Iris pigment epithelial cell (primary cell): Measurements from ENCODE around the gene MTA1.

Experiments
- DNase-seq: peaks from one replicate; pipeline ENCODE4 v3.0.0-alpha.2; 2011; ENCODE audit warnings: low read depth

MTA1 gene

GRCh38 chr14:105419195-105420091 is at the start of gene MTA1:
Gene MTA1 (plus strand): TSS chr14:105419827. CDS start chr14:105420036, 209 bp downstream.
- DNase-seq, result no peak

- DNase-seq, result no peak
These were observed 45.2 kb upstream of the MTA1 start for GRCh38 chr14:105374389-105374788.

- peak; percentile 32 for DNase-seq
These were observed 44.0 kb upstream of the MTA1 start for GRCh38 chr14:105375635-105376057.

GRCh38 chr14:105376521-105377440 is 42.8 kb upstream of the MTA1 start:
- no peak for DNase-seq

- no peak for DNase-seq
These were observed 42.0 kb upstream of the MTA1 start for GRCh38 chr14:105377555-105378182.

- no peak for DNase-seq
These were observed 41.4 kb upstream of the MTA1 start for GRCh38 chr14:105378199-105378598.

GRCh38 chr14:105378873-105379685 is 40.5 kb upstream of the MTA1 start:
- DNase-seq, result no peak

GRCh38 chr14:105379946-105380345 is 39.7 kb upstream of the MTA1 start:
- DNase-seq, result no peak

GRCh38 chr14:105380756-105381155 is 38.9 kb upstream of the MTA1 start:
- DNase-seq, result no peak

- no peak for DNase-seq
These were observed 37.9 kb upstream of the MTA1 start for GRCh38 chr14:105381446-105382342.

GRCh38 chr14:105382343-105383082 is 37.1 kb upstream of the MTA1 start:
- no peak for DNase-seq

- DNase-seq, result no peak
These were observed 36.4 kb upstream of the MTA1 start for GRCh38 chr14:105383083-105383730.

GRCh38 chr14:105384041-105384557 is 35.5 kb upstream of the MTA1 start:
- no peak for DNase-seq

- no peak for DNase-seq
These were observed 34.9 kb upstream of the MTA1 start for GRCh38 chr14:105384605-105385321.

GRCh38 chr14:105385322-105385637 is 34.3 kb upstream of the MTA1 start:
- DNase-seq, result no peak

- no peak for DNase-seq
These were observed 33.8 kb upstream of the MTA1 start for GRCh38 chr14:105385698-105386365.

- no peak for DNase-seq
These were observed 32.8 kb upstream of the MTA1 start for GRCh38 chr14:105386581-105387529.
